T1000 (cell line): Measurements from ENCODE around the gene CHST1.

Source experiments
- DNase-seq: peaks from one replicate; lab custom pipeline; 2025; ENCODE audit warnings: mixed read lengths; lab: John Stamatoyannopoulos, UW

Gene CHST1, protein sequence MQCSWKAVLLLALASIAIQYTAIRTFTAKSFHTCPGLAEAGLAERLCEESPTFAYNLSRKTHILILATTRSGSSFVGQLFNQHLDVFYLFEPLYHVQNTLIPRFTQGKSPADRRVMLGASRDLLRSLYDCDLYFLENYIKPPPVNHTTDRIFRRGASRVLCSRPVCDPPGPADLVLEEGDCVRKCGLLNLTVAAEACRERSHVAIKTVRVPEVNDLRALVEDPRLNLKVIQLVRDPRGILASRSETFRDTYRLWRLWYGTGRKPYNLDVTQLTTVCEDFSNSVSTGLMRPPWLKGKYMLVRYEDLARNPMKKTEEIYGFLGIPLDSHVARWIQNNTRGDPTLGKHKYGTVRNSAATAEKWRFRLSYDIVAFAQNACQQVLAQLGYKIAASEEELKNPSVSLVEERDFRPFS

DNA sequence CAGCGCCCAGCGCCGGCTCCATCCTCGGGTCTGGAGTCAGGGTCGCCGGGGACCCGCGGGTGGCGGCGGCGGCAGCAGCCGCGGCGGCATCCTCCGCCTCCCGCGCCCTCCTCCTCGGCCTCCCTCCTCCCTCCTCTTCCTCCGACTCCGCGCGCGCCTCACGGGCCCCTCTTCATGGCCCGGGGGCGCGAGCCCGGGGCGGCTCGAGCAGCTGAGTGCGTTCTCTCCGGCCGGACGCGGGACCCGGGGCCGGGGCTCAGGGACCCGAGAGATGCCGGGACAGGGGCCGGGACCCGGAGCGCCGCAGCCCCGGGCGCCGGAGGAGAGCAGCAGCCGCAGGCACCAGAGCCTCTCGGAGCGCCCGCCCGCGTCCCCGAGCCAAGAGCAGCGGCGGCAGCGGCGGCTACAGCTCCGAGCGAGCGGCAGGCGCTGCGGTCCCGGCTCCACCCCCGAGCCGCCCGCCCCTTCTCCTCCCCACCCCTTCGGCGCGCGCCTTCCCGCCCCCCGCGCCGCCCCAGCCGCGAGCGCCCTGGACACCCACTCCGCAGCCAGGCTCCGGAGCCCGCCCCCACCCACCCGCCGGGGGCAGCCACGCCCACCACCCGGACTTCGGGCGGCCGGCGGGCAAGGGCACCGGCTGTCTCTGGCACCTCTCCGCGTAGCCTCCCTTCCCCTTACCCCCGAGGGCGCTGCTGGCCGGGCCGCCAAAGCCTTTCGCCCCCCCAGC, at the start of gene CHST1:
Gene CHST1 (minus strand): TSS at position 417 of the 727 bp plus-strand sequence. CDS start 14,699 bp downstream, outside the sequence.
- no peak for DNase-seq

DNA sequence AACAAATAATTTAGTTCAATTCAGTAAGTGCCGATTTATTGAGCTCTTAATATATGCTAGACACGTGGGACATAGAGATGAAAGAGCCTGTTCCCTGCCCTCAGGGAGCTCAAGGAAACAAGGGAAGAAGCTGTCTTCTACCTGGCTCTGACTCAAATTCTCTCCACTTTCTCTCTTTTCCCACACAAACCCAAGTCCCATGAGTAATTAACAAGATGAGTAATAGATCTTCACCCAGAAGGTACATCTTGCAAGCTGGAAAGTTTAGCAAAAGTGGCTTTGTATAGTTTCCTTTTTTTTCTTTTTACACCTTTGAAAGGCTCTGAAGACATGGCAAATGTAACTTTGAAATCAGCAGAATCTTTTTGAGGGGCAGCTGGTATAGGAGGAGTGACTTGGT, 48.2 kb upstream of the CHST1 start:
- DNase-seq, result no peak

DNA sequence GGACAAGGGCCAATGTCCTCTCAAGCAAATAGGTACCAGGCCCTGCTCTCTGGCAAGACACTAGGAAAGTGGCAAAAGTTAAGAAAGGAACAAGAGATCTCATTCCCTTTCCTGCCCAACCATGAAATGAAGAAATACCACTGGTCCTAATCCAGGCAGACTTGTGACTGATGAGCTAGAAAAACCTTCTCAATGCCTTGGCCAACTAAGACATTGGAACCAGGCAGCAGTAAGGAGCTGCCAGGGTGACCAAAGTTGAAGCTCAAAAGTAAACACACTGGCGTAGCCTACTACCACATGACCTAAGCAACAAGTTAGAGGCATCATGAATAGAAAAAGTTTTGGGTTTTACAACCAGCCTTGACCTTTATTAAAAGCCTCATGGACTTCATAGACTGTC, 45.1 kb upstream of the CHST1 start:
- DNase-seq, result no peak

DNA sequence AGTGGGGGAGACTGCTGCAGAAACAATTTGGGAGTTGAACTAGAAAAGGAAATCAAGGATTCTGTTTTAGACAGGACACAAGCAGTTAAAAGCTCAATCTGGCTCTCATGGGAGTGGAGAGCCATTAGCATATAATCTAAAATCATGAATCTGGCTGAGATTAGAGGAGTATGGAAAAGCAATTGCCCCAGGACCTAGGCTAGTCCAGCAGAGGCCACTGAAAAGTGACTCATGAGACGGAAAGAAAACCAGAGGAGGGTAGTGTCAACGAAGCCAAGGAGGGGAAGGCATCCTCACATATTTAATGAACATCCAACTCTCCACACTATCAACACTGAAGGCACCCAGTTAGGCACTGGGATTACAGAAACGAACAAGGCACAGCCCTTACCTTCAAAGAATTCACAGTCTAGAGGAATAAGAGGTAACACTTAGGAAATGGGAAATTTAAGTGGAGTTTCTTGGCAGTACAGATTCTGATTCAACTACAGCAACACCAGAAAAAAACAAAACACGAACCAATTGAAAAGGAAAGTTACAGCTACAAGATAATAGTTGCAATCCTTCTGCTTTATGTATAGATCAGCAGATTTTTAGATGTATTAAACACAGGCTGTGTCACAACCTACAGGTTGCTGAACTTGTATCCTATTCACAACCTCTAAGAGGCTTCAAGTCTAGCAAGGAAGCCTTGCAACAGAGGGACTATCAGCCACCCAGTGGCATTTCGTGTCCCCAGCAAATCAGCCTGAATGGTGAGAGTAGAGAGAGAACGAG, 43.7 kb upstream of the CHST1 start:
- no peak for DNase-seq

DNA sequence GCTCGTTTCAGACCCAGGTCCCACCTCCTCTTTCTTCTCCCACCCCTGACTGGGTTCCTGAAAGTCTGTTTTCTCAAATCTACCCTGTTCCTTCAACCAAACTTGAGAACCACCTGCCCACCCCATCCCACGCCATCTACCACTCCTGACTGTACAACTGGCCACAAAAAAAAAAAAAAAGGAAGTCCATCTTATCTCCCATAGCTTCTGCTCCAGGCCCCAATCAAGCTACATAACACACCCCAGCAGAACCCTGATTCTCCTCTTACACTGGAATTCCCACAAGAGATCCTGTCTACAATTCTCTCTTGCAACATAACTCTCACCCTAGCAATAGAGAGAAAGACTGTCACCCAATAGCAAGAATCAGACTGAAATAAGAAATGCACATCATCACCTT, 39.2 kb upstream of the CHST1 start:
- DNase-seq, result no peak

DNA sequence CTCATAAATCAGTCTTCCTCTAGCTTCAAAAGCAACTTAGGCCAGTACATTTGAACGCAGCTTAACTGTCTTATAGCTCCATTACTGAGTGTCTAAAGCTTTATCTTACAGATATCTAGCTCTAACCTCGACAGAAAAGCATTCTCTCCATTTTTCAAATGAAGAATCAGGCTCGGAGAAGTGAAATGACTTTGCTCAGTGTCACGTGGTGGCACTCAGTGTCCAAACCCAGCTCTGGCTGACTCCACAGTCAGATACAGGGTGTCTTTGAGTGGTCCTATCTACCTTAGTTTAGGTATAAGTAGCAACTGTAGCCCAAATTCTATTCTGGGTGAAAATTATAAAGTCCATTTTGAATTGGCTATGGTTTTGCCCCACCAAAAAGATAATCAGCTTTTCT, 38.7 kb upstream of the CHST1 start:
- DNase-seq, result no peak

DNA sequence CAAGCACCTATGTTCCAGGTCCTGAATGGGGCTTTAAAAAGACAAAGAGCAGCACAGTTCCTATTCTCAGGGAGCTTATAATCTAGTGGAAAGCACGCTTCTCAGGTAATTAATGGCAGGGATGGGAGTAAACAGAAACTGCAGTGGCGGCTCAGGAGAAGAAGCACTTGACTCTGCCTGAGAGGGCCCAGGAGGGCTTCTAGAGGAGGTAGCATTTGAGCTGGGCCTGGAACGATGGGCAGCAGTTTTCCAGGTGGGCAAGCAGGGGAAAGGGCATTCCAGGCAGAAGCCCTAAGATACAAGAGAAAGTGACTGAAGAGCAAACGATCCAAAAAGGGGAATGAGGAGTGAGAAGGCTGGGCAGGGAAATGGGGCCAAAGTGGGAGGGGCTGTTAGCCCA, 37.1 kb upstream of the CHST1 start:
- no peak for DNase-seq

DNA sequence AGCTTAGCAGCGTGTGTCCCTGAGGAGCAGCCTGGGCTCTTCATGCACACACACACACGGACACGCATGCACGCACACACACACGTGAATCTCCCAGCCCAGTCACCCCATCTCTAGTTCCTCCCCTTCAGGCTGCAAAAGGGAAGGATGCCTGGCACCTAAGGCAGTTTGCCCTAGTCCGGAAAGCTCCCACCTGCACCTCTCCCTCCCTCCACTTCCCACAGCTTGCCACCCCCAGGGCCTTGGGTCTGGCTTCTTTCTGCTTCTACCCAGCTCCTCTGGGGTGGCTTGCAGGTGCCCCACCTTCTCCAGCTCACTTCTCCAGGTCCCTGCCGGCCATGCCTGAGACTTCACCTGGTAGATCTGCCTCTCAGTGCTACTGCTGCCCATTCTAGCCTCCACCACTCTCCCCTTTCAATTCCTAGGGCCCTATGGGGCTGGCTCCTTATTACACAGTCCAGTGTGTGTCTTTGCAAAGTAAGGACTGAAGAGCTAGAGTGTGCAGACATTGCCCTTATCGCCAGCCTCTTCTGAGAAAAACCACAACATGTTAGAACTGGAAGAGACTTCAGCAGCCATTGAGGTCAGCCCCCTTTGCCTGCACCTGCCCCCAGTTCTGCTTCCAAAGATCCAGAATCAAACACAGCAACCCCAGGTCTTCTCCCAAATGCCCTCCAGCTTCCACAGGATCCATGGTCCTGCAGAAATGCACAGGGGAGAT, 33.5 kb upstream of the CHST1 start:
- no peak for DNase-seq

DNA sequence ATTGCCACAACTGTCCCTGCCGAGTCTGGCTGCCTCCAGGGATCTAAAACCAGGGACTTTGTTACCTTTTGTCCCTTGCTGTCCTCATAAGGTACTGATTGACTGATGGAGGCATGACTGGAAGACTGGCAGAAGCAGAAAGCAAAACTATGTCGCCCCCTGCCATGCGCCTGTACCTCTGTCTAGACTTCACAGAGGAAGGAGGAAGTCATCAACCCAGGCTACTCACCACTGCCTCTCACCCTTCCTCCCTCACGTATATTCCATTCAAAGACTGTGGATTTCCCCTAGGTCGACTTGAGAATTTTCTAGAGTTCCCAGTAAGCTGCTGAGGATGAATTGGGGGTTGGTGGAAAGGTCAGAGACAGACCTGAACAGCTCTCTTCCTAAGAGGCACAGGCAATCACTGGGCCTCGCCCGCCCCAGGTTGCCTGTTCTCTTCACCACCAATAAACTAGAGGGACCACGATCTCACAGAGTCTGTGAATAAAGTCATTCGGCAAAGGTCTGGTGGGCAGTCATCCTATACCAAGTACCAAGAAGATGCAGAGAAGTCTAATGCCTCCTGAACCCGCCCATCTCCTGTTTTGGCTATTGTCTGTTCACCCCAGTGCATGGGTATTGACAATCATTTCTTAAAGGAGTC, 27.5 kb upstream of the CHST1 start:
- no peak for DNase-seq

DNA sequence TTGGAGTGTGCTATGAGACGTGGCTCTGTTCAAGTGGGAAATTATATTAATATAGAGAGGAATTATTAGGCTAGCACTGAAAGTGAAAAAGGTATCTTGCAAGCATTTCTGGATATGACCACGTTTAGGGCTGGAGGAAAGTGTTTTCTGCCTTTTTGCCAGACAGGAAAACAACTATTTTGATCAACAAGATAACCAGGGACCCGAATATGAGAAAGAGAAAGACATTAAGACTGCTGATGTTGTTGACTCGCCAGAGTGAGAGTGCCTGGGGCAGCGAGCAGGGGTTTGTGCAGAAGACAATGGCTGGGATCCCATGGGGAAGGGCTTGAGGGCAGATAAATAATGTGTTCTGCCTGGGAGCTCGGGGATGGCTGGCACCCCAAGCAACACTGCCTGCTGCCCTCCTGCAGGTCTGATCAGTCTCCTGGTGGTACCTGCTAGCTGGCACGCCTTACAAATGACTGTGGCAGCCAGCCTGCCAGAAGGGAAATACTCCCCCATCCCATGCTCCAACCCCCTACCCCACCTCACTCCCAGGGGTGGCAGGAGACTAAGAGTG, 23.1 kb upstream of the CHST1 start:
- DNase-seq, result no peak

DNA sequence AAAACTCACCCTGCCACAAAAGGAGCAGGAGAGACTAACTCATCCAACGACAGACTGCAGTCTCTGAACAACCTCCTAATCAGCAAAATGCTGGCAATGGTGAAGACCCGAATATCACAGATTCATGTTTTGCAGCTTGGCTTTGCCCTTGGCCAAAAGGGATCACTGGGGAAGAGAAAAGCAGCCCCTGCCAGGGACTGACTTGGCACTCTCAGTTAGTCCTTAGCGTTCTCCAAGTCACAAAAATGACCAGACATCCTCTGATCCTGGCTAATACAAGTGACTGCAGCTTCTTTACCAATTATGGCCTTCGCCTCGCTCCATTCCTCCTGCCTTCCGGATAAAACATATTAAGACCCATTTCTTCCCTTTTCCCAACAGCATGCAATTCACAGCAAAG, 22.4 kb upstream of the CHST1 start:
- no peak for DNase-seq

DNA sequence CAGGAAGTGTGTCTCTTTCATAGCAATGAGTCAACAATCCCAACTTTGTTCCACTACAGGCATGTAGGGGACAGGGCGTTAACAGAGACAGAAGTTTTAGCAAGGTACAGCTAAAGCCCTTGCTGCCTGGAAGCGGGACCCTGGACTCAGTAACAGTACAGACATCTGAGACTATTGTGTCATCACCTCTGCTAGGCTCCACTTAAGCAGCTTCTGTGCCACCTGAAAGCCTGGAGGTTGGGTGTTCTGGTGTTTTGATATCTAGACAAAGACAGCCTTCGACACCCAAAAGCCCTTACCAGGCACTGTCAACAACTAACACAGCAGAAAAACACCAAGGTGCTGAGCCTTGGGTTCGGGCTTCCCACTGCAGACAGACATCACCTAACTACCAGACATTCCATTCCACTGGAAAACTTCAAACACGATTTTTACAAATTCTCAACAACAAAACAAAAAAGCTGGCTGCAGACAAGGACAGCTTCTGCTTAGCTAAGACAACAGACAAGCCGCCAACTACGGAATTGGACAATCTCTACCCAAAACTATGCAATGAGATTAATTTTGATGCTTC, 20.6 kb upstream of the CHST1 start:
- no peak for DNase-seq

DNA sequence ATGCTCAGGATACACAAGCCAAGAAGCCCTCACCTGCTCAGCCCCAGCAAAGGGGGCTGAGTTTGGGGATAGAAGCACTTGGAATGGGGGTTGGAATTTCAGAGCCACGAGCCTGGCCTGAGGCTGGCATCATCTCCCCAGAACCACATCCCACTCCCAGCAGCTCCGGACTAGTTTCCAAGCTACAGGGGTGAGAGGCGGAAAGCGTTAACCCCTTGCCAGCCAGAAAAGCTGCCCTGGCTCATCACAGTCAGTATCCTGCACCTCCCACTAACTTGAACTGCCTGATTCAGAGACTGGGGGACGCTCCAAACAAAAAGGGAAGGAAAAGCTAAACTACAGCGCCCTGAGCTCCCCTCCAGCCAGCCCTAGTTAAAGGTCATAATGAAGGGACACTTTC, 19.0 kb upstream of the CHST1 start:
- no peak for DNase-seq

DNA sequence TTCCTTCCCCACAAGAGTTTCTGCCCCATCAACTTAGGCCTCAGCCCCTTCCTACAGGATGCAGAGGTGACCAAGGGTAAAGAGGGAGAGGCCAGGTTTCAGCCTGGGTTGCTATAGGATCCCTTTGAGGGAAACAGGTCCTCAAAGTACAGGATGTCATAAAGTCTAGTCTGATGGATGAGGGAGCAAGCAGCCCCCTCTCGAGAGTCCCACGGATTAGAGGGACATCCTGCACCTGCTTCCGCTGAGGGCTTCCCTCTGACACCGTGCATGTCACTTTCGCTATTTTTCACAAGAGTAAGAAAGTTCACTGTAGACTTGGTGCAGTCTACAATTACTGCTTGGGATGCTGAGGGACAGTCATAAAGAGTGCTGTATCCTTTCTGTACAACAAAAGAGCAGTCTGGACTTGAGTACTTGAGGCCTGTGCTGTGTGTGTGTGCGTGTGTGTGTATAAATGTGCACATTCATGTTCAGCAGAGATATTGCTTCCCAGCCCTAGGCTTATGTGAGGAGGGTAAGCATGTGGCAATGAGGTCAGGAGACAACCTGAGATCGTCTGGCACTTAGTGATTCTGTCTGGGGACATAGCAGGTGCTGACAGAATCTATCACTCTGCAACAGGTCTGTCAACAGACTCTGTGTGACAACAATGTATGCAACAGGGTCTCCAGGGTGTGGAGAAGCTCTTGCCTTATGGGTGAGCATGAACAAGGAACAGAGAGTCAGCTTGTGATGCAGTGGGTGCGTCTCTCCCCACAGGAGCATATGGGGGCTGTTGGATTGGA, 18.0 kb upstream of the CHST1 start:
- no peak for DNase-seq

DNA sequence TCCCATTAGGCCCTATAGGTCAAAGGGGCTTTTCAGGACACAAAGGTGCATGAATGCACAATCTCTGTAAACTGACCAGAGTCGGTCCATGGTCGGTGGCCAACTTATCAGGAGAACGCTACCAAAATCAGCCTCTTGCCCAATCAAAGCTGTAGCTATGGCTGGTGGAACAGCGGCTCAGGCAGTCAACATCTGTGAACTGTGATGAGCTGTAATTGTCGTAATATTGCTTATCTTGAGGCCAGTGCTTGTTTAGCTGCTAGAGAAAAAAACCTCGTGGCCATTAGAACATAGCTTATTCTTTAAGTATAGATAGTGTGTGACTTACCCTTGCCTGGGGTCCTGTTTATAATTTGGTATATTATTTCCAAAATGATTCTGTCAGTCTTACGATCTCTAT, 14.4 kb upstream of the CHST1 start:
- DNase-seq, result no peak

DNA sequence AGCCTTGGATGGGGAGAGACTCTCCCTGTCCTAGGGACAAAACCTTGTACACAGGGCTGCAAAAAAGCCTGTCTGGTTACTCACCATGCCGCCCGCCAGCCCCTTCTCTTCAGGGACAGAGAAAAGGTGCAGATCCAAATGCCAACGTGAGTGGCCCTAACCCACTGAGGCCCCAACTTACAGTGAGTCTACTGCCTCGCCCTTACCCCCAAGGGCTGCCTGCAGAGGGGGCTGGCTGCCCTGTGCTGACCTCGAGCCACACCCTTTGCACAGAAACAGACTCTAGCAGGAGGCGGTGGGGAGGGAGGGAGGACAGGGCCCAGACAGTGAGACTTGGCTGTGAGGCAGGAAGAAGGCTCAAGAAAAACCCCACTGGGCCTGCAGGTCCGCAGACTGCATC, 13.6 kb upstream of the CHST1 start:
- no peak for DNase-seq

DNA sequence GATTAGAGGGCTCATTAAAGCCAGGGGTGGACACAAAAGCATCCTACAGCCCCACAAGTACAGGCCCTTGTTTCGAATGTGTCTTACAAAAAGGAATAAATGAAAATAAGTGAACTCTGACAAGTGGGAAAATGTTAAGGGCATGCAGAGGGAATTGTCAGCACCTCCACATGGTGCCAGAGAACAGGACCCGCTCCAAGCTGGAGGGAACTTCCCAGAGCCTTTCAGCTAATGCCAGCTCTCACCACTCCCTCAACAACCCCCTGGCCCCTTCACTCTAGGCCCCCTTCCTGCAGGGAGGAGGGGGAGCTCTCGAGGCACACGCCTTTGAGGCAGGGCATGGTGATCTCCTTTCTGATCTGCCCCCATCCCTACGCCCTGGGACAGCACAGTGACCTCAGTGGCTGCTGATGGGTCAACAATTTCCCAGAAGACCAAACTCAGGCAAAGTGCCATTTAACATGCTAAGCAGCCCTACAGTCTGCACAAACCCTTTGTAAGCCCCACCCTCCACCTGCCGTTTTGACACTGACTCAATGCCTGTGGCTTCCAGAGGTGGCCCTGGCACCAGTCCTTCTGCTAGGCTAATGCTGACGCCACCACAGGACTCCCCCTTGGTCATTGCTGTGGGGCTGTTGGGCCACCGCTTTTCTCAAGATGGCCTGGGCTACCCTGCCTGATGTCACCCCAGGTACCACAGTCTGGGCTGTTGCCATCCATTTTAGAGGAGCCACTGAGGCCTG, 12.5 kb upstream of the CHST1 start:
- DNase-seq, result no peak

DNA sequence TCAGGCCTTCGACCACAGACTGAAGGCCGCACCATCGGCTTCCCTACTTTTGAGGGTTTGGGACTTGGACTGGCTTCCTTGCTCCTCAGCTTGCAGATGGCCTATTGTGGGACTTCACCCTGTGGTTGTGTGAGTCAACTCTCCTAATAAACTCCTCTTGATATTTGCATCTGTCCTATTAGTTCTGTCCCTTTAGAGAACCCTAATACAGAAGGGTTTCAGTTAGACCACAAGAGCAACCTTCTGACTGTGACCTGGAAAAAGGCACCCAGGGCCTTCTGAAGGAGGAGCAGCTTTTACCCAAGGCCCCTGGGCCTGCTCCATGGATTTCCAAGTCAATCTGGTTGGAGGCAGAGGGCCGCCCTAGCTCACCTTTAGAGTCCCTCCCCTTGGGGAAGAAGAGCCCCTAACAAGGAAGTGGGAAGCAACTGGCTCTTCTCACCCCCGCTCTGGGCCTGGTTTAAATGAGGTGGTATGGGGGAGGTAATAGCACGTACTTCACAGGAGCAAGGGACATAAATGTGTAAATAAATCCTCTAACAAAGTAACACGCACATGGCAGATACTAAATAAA, 11.2 kb upstream of the CHST1 start:
- no peak for DNase-seq

DNA sequence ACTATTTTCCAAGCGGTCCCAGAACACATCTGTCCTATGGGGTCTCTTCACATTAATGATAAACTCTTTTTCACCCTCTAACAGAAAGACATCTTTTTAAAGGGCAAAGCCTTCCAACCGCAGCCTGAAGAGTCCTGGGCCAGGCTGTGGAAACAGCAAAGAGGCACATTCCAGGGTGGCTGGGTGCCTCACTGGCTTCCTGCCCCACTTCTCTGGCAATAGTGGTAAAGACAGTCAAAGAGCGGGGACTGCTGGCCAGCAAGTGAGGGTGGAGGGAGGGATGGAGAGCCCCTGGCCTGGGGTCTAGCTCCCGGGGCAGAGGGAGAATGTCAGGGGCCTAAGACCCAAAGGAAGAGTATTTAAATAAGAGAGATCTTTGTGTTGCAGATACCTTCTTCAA, 10.2 kb upstream of the CHST1 start:
- DNase-seq, result no peak
